ENCODE measurements around the gene SLIT3. TPM values are rescaled to one million over a fixed set of nuclear protein-coding genes. Genes with fewer than 3 reads are reported as not detected.

Gene SLIT3
- total and polyA plus RNA-seq, 10 of the 15 experiments (the other 5 are each of a cell fraction or from before 2014, with no cell fraction given), result 0.05 TPM; not detected in 9

- TF ChIP-seq USF1 (IDR thresholded peaks at IDR 0.05; ENCODE audit: borderline replicate concordance, extremely low read length, insufficient read depth, low read depth, low read length) (no peak), ZZZ3 (IDR thresholded peaks at IDR 0.05; ENCODE audit: control insufficient read depth, insufficient read length, low read depth) (no peak), CBX3 (IDR thresholded peaks at IDR 0.05; ENCODE audit: borderline replicate concordance, low read depth) (no peak), RCOR1 (conservative IDR thresholded peaks at IDR 0.05; ENCODE audit: low read depth, low read length) (no peak), JUND (IDR thresholded peaks at IDR 0.05; ENCODE audit: low read depth, low read length) (no peak), GABPA (IDR thresholded peaks at IDR 0.05; ENCODE audit: low read depth) (no peak), ESRRA (IDR thresholded peaks at IDR 0.05; ENCODE audit: low read length) (no peak), HDGF (IDR thresholded peaks at IDR 0.05) (no peak), NR2C1 (IDR thresholded peaks at IDR 0.05) (no peak)
- TF ChIP-seq, protein P1, sequence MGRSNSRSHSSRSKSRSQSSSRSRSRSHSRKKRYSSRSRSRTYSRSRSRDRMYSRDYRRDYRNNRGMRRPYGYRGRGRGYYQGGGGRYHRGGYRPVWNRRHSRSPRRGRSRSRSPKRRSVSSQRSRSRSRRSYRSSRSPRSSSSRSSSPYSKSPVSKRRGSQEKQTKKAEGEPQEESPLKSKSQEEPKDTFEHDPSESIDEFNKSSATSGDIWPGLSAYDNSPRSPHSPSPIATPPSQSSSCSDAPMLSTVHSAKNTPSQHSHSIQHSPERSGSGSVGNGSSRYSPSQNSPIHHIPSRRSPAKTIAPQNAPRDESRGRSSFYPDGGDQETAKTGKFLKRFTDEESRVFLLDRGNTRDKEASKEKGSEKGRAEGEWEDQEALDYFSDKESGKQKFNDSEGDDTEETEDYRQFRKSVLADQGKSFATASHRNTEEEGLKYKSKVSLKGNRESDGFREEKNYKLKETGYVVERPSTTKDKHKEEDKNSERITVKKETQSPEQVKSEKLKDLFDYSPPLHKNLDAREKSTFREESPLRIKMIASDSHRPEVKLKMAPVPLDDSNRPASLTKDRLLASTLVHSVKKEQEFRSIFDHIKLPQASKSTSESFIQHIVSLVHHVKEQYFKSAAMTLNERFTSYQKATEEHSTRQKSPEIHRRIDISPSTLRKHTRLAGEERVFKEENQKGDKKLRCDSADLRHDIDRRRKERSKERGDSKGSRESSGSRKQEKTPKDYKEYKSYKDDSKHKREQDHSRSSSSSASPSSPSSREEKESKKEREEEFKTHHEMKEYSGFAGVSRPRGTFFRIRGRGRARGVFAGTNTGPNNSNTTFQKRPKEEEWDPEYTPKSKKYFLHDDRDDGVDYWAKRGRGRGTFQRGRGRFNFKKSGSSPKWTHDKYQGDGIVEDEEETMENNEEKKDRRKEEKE (IDR thresholded peaks at IDR 0.05), result no peak
Measured at GRCh38 chr5:168858994-168859393, 441.9 kb downstream of the SLIT3 start (continued).

- DNase-seq (ENCODE audit: low read depth, low spot score), result no peak
- Histone ChIP-seq H4K20me1 (ENCODE audit: control insufficient read depth, insufficient read depth) (no peaks in the 10 kb centered on the region), H3K9me3 (replicated peaks; ENCODE audit: control insufficient read depth, insufficient read depth, low read length) (no peaks in the 10 kb centered on the region), H3K27me3 (replicated peaks in 1 of 2; ENCODE audit: control insufficient read depth in 2 of 2, insufficient read depth in 2 of 2, low read length in 1 of 2) (peaks cover 0 to 3% of the 10 kb centered on the region in 2 experiments; a peak in 1 of 4 replicates), H3K4me1 (ENCODE audit: control insufficient read depth, insufficient read depth, low read length) (no peaks in the 10 kb centered on the region), H3K79me2 (ENCODE audit: control insufficient read depth, insufficient read depth, low read length) (no peaks in the 10 kb centered on the region), H3K4me3 (no peak overlapping the region), H3K27ac (ENCODE audit: control insufficient read depth, insufficient read depth) (no peak overlapping the region), H3K4me2 (ENCODE audit: control insufficient read depth, insufficient read depth) (no peak overlapping the region), H2AFZ (ENCODE audit: control insufficient read depth, low read depth, low read length) (no peak overlapping the region), H3K36me3 (ENCODE audit: control insufficient read depth in 2 of 2, insufficient read depth in 2 of 2, low read length in 1 of 2) (no peaks in the 10 kb centered on the region), H3K9ac (ENCODE audit: control insufficient read depth, insufficient read depth, low read length) (no peak overlapping the region)
- SMC1A ChIA-PET (ENCODE audit: uncharacterized antibody, unreplicated experiment), result no interaction called here
- FAIRE-seq, result no peak
- ATAC-seq, result no peak
- WGBS (ENCODE audit: insufficient coverage, insufficient replicate concordance, low lambda C conversion rate, missing lambda C conversion rate), result 71% methylated on average over 4 of the region's 4 CpGs
- CTCF ChIA-PET, result no interaction called here
- RAD21 ChIA-PET (ENCODE audit: unreplicated experiment), result no interaction called here
- TF ChIP-seq ZSCAN29 (IDR thresholded peaks at IDR 0.05), result no peak
- TF ChIP-seq, protein P2, sequence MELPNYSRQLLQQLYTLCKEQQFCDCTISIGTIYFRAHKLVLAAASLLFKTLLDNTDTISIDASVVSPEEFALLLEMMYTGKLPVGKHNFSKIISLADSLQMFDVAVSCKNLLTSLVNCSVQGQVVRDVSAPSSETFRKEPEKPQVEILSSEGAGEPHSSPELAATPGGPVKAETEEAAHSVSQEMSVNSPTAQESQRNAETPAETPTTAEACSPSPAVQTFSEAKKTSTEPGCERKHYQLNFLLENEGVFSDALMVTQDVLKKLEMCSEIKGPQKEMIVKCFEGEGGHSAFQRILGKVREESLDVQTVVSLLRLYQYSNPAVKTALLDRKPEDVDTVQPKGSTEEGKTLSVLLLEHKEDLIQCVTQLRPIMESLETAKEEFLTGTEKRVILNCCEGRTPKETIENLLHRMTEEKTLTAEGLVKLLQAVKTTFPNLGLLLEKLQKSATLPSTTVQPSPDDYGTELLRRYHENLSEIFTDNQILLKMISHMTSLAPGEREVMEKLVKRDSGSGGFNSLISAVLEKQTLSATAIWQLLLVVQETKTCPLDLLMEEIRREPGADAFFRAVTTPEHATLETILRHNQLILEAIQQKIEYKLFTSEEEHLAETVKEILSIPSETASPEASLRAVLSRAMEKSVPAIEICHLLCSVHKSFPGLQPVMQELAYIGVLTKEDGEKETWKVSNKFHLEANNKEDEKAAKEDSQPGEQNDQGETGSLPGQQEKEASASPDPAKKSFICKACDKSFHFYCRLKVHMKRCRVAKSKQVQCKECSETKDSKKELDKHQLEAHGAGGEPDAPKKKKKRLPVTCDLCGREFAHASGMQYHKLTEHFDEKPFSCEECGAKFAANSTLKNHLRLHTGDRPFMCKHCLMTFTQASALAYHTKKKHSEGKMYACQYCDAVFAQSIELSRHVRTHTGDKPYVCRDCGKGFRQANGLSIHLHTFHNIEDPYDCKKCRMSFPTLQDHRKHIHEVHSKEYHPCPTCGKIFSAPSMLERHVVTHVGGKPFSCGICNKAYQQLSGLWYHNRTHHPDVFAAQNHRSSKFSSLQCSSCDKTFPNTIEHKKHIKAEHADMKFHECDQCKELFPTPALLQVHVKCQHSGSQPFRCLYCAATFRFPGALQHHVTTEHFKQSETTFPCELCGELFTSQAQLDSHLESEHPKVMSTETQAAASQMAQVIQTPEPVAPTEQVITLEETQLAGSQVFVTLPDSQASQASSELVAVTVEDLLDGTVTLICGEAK (IDR thresholded peaks at IDR 0.05; ENCODE audit: borderline replicate concordance), result no peak
- no peak for TF ChIP-seq SREBF1 (IDR thresholded peaks at IDR 0.05; ENCODE audit: low read length)
- TF ChIP-seq, protein P3, sequence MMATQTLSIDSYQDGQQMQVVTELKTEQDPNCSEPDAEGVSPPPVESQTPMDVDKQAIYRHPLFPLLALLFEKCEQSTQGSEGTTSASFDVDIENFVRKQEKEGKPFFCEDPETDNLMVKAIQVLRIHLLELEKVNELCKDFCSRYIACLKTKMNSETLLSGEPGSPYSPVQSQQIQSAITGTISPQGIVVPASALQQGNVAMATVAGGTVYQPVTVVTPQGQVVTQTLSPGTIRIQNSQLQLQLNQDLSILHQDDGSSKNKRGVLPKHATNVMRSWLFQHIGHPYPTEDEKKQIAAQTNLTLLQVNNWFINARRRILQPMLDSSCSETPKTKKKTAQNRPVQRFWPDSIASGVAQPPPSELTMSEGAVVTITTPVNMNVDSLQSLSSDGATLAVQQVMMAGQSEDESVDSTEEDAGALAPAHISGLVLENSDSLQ (IDR thresholded peaks at IDR 0.05), result no peak
- TF ChIP-seq ZZZ3 (IDR thresholded peaks at IDR 0.05; ENCODE audit: control insufficient read depth, insufficient read length, low read depth), result no peak
- TF ChIP-seq RAD51 (IDR thresholded peaks at IDR 0.05), result no peak
- TF ChIP-seq PAX8 (IDR thresholded peaks at IDR 0.05), result no peak
- POLR2A ChIA-PET, result no interaction called here
- intact Hi-C loops (cut with micrococcal nuclease; ENCODE audit: unreplicated experiment) (no loop called here), in situ Hi-C loops (cut with MboI) (no loop called here)
- no TSS peak for BruUV-seq (replicated peaks)
Measured at GRCh38 chr5:168858371-168858770, 442.6 kb downstream of the SLIT3 start.
